Esophagus muscularis mucosa (tissue), 4 donors: ENCODE results near the gene TNNT1. TPM values are rescaled to one million over a fixed set of nuclear protein-coding genes. Genes with fewer than 3 reads are reported as not detected.

ENCODE experiments used
- DNase-seq: peaks from one replicate; pipeline ENCODE4 v3.0.0-alpha.2; 2017; ENCODE audit errors: extremely low spot score
- H3K27ac ChIP-seq, 4 donors: fragments of 200-600 bp; sonication (generic); replicated peaks in 1 of 4; 1 replicate in 3 of 4; 2 replicates in 1 of 4; pipeline ENCODE4 v1.5.1; 2016 to 2019; ENCODE audit warnings: mild to moderate bottlenecking in 1 of 4
- H3K27me3 ChIP-seq, 4 donors: fragments of 200-600 bp; sonication (generic); one replicate each; pipeline versions ENCODE4 v1.5.1 to v1.6.0; 2016 to 2019
- H3K36me3 ChIP-seq, 4 donors: fragments of 200-600 bp; sonication (generic); one replicate each; pipeline ENCODE4 v1.5.1; 2016 to 2019
- H3K4me1 ChIP-seq, 4 donors: fragments of 200-600 bp; sonication (generic); one replicate each; pipeline ENCODE4 v1.5.1; 2016 to 2019
- H3K4me3 ChIP-seq, 4 donors: fragments of 200-600 bp; sonication (generic); 1 replicate in 2 of 4; 2 replicates in 2 of 4; pipeline ENCODE4 v1.5.1; 2016 to 2019; ENCODE audit warnings: mild to moderate bottlenecking in 4 of 4, moderate library complexity in 1 of 4
- H3K9me3 ChIP-seq, 4 donors: fragments of 200-600 bp; sonication (generic); 1 replicate in 3 of 4; 2 replicates in 1 of 4; pipeline ENCODE4 v1.5.1; 2016 to 2019
- CTCF ChIP-seq, 3 experiments: fragments of 200-600 bp in 2 of 3; fragments of 450-650 bp in 1 of 3; sonication (generic) in 2 of 3; IDR thresholded peaks; one replicate each; pipeline ENCODE4 v1.5.1; 2017 to 2019; ENCODE audit warnings: antibody characterized with exemption in 3 of 3, mild to moderate bottlenecking in 2 of 3, moderate library complexity in 1 of 3
- EP300 ChIP-seq: sonication (generic); formaldehyde crosslinking; IDR thresholded peaks from one replicate; pipeline ENCODE4 v1.6.1; 2017; ENCODE audit warnings: antibody characterized with exemption
- POLR2A ChIP-seq: fragments of 450-650 bp; IDR thresholded peaks from one replicate; pipeline ENCODE4 v1.6.1; 2017; ENCODE audit warnings: antibody characterized with exemption, moderate library complexity, mild to moderate bottlenecking, low read depth
- POLR2AphosphoS5 ChIP-seq, 2 donors: sonication (generic); formaldehyde crosslinking; IDR thresholded peaks; one replicate each; pipeline ENCODE4 v1.6.1; 2017; ENCODE audit warnings: antibody characterized with exemption in 2 of 2
- WGBS: methylation state at CpG from one replicate; pipeline ENCODE4 v1.1.5; 2018; 5-methylcytosine and 5-hydroxymethylcytosine counted together
- intact Hi-C: fragments of 100-400 bp; cut with DNase I; formaldehyde crosslinking; loops from one replicate; pipeline ENCODE4 v1.15.1; 2023
- small RNA-seq, 3 donors: library from RNA; depleted of rRNA; stranded (forward); fragments of <200 nt; gene quantifications; one replicate each; pipeline ENCODE3, GENCODE V24; 2016
- total RNA-seq, 4 donors: library from RNA; depleted of rRNA; stranded (reverse); fragments of >200 nt; gene quantifications; one replicate each; pipeline versions ENCODE4 v1.1.0 to v1.2.1, GENCODE V29; 2016

Gene TNNT1
- total RNA-seq, 4 donors from 2014 or later: 2.0 TPM; not detected in 3

GRCh38 chr19:55086730-55087541, 62.1 kb downstream of the TNNT1 start:
- WGBS: 5% methylated on average over 28 of the region's 74 CpGs
- DNase-seq: peak; percentile 98
- H3K36me3 ChIP-seq: peaks cover 15 to 25% (median 22%) of the 10 kb centered on the region in 4 donors
- TF ChIP-seq CTCF (IDR thresholded peaks at IDR 0.05) (no peak), EP300 (no peak), POLR2AphosphoS5 (IDR thresholded peaks at IDR 0.05) (peak; percentile 80 to 83)
- H3K27me3 ChIP-seq: peaks cover 14 to 49% (median 33%) of the 10 kb centered on the region in 4 donors
- H3K9me3 ChIP-seq: no peaks in the 10 kb centered on the region
- H3K4me1 ChIP-seq: peaks cover 26 to 54% (median 41%) of the 10 kb centered on the region in 4 donors
- intact Hi-C loops: no loop called here
- H3K4me3 ChIP-seq: peak overlapping the region; percentile 51 to 60 (median 54)
- H3K27ac ChIP-seq: peak overlapping the region in 3 of 4 donors; percentile 20 to 47 (median 41)

- Histone ChIP-seq H3K4me1 (peaks cover 35 to 62% (median 49%) of the 10 kb centered on the region in 4 donors), H3K4me3 (peak overlapping the region; percentile 51 to 60 (median 54)), H3K27me3 (peaks cover 18 to 57% (median 42%) of the 10 kb centered on the region in 4 donors), H3K27ac (peak overlapping the region in 2 of 4 donors; percentile 20 to 47), H3K36me3 (peaks cover 7 to 17% (median 14%) of the 10 kb centered on the region in 4 donors), H3K9me3 (no peaks in the 10 kb centered on the region)
- WGBS: 25% methylated on average over 18 of the region's 35 CpGs
- no peak for DNase-seq
- intact Hi-C loops: no loop called here
- TF ChIP-seq POLR2AphosphoS5 (IDR thresholded peaks at IDR 0.05) (no peak), EP300 (no peak), POLR2A (no peak), CTCF (IDR thresholded peaks at IDR 0.05) (no peak)
These were observed 62.9 kb downstream of the TNNT1 start for GRCh38 chr19:55085923-55086715.

GRCh38 chr19:55084416-55084815, 64.6 kb downstream of the TNNT1 start:
- DNase-seq: no peak
- no peaks in the 10 kb centered on the region for H3K9me3 ChIP-seq
- no peak overlapping the region for H3K4me3 ChIP-seq
- H3K36me3 ChIP-seq: peaks cover 0 to under 1% (median 0%) of the 10 kb centered on the region in 4 donors
- no peak overlapping the region for H3K27ac ChIP-seq
- H3K4me1 ChIP-seq: peaks cover 44 to 72% (median 63%) of the 10 kb centered on the region in 4 donors
- intact Hi-C loops: no loop called here
- no peak for TF ChIP-seq POLR2A
- H3K27me3 ChIP-seq: peaks cover 18 to 74% (median 58%) of the 10 kb centered on the region in 4 donors
- WGBS: 76% methylated on average over 10 of the region's 10 CpGs

- TF ChIP-seq POLR2AphosphoS5 (IDR thresholded peaks at IDR 0.05): no peak
- WGBS: 43% methylated on average over 34 of the region's 42 CpGs
- no peak overlapping the region for H3K4me3 ChIP-seq
- intact Hi-C loops: no loop called here
- DNase-seq: no peak
- H3K27ac ChIP-seq: no peak overlapping the region
- H3K4me1 ChIP-seq: peaks cover 43 to 61% (median 54%) of the 10 kb centered on the region in 4 donors
- peaks cover 18 to 82% (median 60%) of the 10 kb centered on the region in 4 donors for H3K27me3 ChIP-seq
- no peaks in the 10 kb centered on the region for H3K36me3 ChIP-seq
- H3K9me3 ChIP-seq: no peaks in the 10 kb centered on the region
These were observed 65.8 kb downstream of the TNNT1 start for GRCh38 chr19:55083004-55083850.

Small RNA genes lying within 50 kb of the gene (small RNA-seq; reads per million reads assigned to genes)
- gene MIR7975 (0 reads per million in 3 donors), gene RF01210 (0 reads per million in 3 donors)

Other genes starting within 250 kb of the TNNT1 start
- gene NCR1, start 243.1 kb downstream of the TNNT1 start, total RNA-seq: under 1 TPM in 1 of 4 donors, not detected in 3; 0.33 TPM
- not detected for gene NLRP7, start 201.7 kb downstream of the TNNT1 start, total RNA-seq
- under 1 TPM in 2 of 4 donors, not detected in 2; 0.42 to 0.50 TPM for gene NLRP2, start 182.8 kb downstream of the TNNT1 start, total RNA-seq
- gene GP6, start 110.9 kb downstream of the TNNT1 start, total RNA-seq: under 1 TPM in 2 of 4 donors, not detected in 2; 0.13 to 0.29 TPM
- gene RDH13, start 86.1 kb downstream of the TNNT1 start, total RNA-seq: 10 to 100 TPM; 11.1 to 16.4 (median 12.3) TPM
- 1 to 10 TPM; 1.0 to 8.7 (median 1.2) TPM for gene EPS8L1, start 73.3 kb downstream of the TNNT1 start, total RNA-seq
- 100 to 1,000 TPM; 257 to 451 (median 351) TPM for gene PPP1R12C, start 31.6 kb downstream of the TNNT1 start, total RNA-seq
- gene TNNI3, start 8.5 kb upstream of the TNNT1 start, total RNA-seq: not detected
- gene DNAAF3, start 17.4 kb upstream of the TNNT1 start, total RNA-seq: under 1 TPM in 1 of 4 donors, not detected in 3; 0.83 TPM
- gene SYT5, start 31.1 kb upstream of the TNNT1 start, total RNA-seq: 1 to 10 TPM in 2 of 4 donors, under 1 TPM in 1, not detected in 1; 0.80 to 2.1 (median 1.7) TPM
- 1 to 10 TPM in 2 of 4 donors, under 1 TPM in 2; 0.42 to 2.7 (median 1.4) TPM for gene PTPRH, start 60.3 kb upstream of the TNNT1 start, total RNA-seq
- 1 to 10 TPM; 1.7 to 2.8 (median 2.4) TPM for gene TMEM86B, start 79.6 kb upstream of the TNNT1 start, total RNA-seq
- gene PPP6R1, start 109.8 kb upstream of the TNNT1 start, total RNA-seq: 10 to 100 TPM; 37.4 to 75.5 (median 45.6) TPM
- 10 to 100 TPM; 28.5 to 44.0 (median 32.2) TPM for gene HSPBP1, start 130.9 kb upstream of the TNNT1 start, total RNA-seq
- 10 to 100 TPM in 1 of 4 donors, 1 to 10 TPM in 3; 3.3 to 16.9 (median 6.7) TPM for gene BRSK1, start 134.8 kb upstream of the TNNT1 start, total RNA-seq
- 1 to 10 TPM in 3 of 4 donors, under 1 TPM in 1; 0.83 to 5.2 (median 2.7) TPM for gene TMEM150B, start 176.1 kb upstream of the TNNT1 start, total RNA-seq
- gene KMT5C, start 190.7 kb upstream of the TNNT1 start, total RNA-seq: 1 to 10 TPM; 5.0 to 8.7 (median 8.1) TPM
- gene COX6B2, start 205.5 kb upstream of the TNNT1 start, total RNA-seq: under 1 TPM in 1 of 4 donors, not detected in 3; 0.19 TPM
- not detected for gene GARIN5B, start 214.1 kb upstream of the TNNT1 start, total RNA-seq
- under 1 TPM in 2 of 4 donors, not detected in 2; 0.33 to 0.34 TPM for gene IL11, start 221.3 kb upstream of the TNNT1 start, total RNA-seq
- not detected for gene TMEM190, start 227.6 kb upstream of the TNNT1 start, total RNA-seq
- 1 to 10 TPM in 2 of 4 donors, under 1 TPM in 2; 0.83 to 7.5 (median 1.00) TPM for gene TMEM238, start 235.1 kb upstream of the TNNT1 start, total RNA-seq
- 100 to 1,000 TPM; 263 to 419 (median 369) TPM for gene RPL28, start 236.7 kb upstream of the TNNT1 start, total RNA-seq